ENCODE measurements around the gene PLXNA2.

The PLXNA2 gene

GRCh38 chr1:208009303-208009702, 234.9 kb downstream of the PLXNA2 start:
- no peak for DNase-seq

- DNase-seq, result no peak
Measured at GRCh38 chr1:208008534-208008933, 235.7 kb downstream of the PLXNA2 start.

GRCh38 chr1:208007938-208008342, 236.2 kb downstream of the PLXNA2 start:
- no peak for DNase-seq

GRCh38 chr1:208007319-208007937, 236.8 kb downstream of the PLXNA2 start:
- DNase-seq, result no peak

GRCh38 chr1:208006258-208006920, 237.8 kb downstream of the PLXNA2 start:
- no peak for DNase-seq

- DNase-seq, result no peak
Measured at GRCh38 chr1:208004851-208005250, 239.3 kb downstream of the PLXNA2 start.

GRCh38 chr1:208003241-208003640, 240.9 kb downstream of the PLXNA2 start:
- no peak for DNase-seq

- no peak for DNase-seq
Measured at GRCh38 chr1:208002672-208003071, 241.5 kb downstream of the PLXNA2 start.

GRCh38 chr1:208002078-208002477, 242.1 kb downstream of the PLXNA2 start:
- no peak for DNase-seq

- no peak for DNase-seq
Measured at GRCh38 chr1:208000504-208000903, 243.7 kb downstream of the PLXNA2 start.

GRCh38 chr1:207999972-208000371, 244.2 kb downstream of the PLXNA2 start:
- DNase-seq, result no peak

- no peak for DNase-seq
Measured at GRCh38 chr1:207999274-207999915, 244.8 kb downstream of the PLXNA2 start.

- no peak for DNase-seq
Measured at GRCh38 chr1:207998691-207999090, 245.5 kb downstream of the PLXNA2 start.

- DNase-seq, result peak; percentile 70
Measured at GRCh38 chr1:207997486-207998268, 246.5 kb downstream of the PLXNA2 start.

GRCh38 chr1:207996636-207997035, 247.5 kb downstream of the PLXNA2 start:
- DNase-seq, result no peak

GRCh38 chr1:207995576-207995975, 248.6 kb downstream of the PLXNA2 start:
- no peak for DNase-seq

- DNase-seq, result no peak
Measured at GRCh38 chr1:207993477-207994445, 250.4 kb downstream of the PLXNA2 start.

- DNase-seq, result no peak
Measured at GRCh38 chr1:207992677-207993236, 251.4 kb downstream of the PLXNA2 start.

GRCh38 chr1:207991583-207992026, 252.6 kb downstream of the PLXNA2 start:
- no peak for DNase-seq

- no peak for DNase-seq
Measured at GRCh38 chr1:207990876-207991582, 253.2 kb downstream of the PLXNA2 start.

GRCh38 chr1:207990455-207990854, 253.7 kb downstream of the PLXNA2 start:
- DNase-seq, result no peak
